ENCODE results near the gene SLC30A4.

- no peak for TF ChIP-seq EP300 (IDR thresholded peaks at IDR 0.05; ENCODE audit: borderline replicate concordance in 1 of 2, low read depth in 1 of 2, low read length in 1 of 2)
- no peak for TF ChIP-seq EZH2phosphoT487 (IDR thresholded peaks at IDR 0.05; ENCODE audit: borderline replicate concordance, low read depth)
- TF ChIP-seq MXI1 (IDR thresholded peaks at IDR 0.05; ENCODE audit: low read depth, low read length) = no peak
- TF ChIP-seq CTCF (IDR thresholded peaks at IDR 0.05) = no peak
- no peak; the same call in 1 of the 2 replicates for TF ChIP-seq MAX (IDR thresholded peaks at IDR 0.05; ENCODE audit: low read depth)
- TF ChIP-seq SIN3A (IDR thresholded peaks at IDR 0.05; ENCODE audit: borderline replicate concordance, low read depth, low read length) = no peak
- TF ChIP-seq TCF12 (IDR thresholded peaks at IDR 0.05) = no peak
- TF ChIP-seq YY1 (IDR thresholded peaks at IDR 0.05; ENCODE audit: low read depth) = no peak
- TF ChIP-seq POLR2AphosphoS5 (IDR thresholded peaks at IDR 0.05; ENCODE audit: low read depth, low read length) = no peak
- no peak for TF ChIP-seq RFX5 (IDR thresholded peaks at IDR 0.05; ENCODE audit: low read length)
- TF ChIP-seq JUND (IDR thresholded peaks at IDR 0.05) = no peak
Measured at GRCh38 chr15:45521596-45522327, 793 bp downstream of the SLC30A4 start.
